GM12892 (cell line): ENCODE data around the gene PLSCR3.

Source experiments
- DNase-seq: peaks from one replicate; pipeline ENCODE4 v3.0.0; 2011; ENCODE audit not compliant: insufficient read length
- FAIRE-seq: peaks from 2 replicates; lab custom pipeline; 2011; peaks lifted over from hg19 to GRCh38; lab: Jason Lieb, UNC
- POLR2A ChIP-seq: IDR thresholded peaks from 2 replicates; pipeline ENCODE4 v1.6.1; 2011; ENCODE audit warnings: low read depth, low read length, control low read depth
- POLR2AphosphoS5 ChIP-seq: IDR thresholded peaks from 2 replicates; pipeline ENCODE4 v1.6.1; 2011; ENCODE audit warnings: low read depth, low read length, control low read depth
- TAF1 ChIP-seq: IDR thresholded peaks from 2 replicates; pipeline ENCODE4 v1.6.1; 2011; ENCODE audit warnings: low read depth, mild to moderate bottlenecking, control low read depth, low read length, borderline replicate concordance

PLSCR3 gene

GRCh38 chr17:7347630-7348477, 46.5 kb downstream of the PLSCR3 start:
- TF ChIP-seq POLR2A: 0 out of 2 replicates have a peak, but pooled peaks have one; percentile 5
- no peak for TF ChIP-seq TAF1
- DNase-seq (no peak), FAIRE-seq (no peak)

- DNase-seq (no peak), FAIRE-seq (no peak)
- TF ChIP-seq POLR2A: no peak
- no peak for TF ChIP-seq TAF1
- no peak for TF ChIP-seq POLR2AphosphoS5
Observed at GRCh38 chr17:7346761-7347614, 47.3 kb downstream of the PLSCR3 start.

DNA sequence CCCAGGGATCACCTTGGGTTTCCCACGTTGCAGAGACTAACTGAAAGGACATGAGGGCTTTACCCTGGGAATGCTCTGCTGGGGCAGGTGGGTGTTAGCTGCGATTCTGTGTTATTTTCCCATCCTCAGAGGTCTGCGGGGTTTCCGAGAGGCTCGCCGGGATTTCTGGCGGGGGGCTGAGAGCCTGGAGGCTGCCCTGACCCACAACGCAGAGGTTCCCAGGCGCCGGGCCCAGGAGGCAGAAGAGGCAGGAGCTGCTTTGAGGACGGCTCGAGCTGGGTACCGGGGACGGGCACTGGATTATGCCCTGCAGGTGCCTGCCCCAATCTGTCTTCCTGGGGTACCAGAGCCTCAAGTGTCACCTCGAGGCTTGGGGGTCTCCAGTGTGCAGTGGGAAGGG, 51.1 kb downstream of the PLSCR3 start:
- no peak for DNase-seq
- FAIRE-seq: no peak
- TF ChIP-seq TAF1 (no peak), POLR2A (no peak), POLR2AphosphoS5 (no peak)

- DNase-seq: no peak
- TF ChIP-seq POLR2A: no peak
- no peak for TF ChIP-seq TAF1
- no peak for TF ChIP-seq POLR2AphosphoS5
- FAIRE-seq: no peak
Observed at GRCh38 chr17:7341842-7342241, 52.5 kb downstream of the PLSCR3 start.

GRCh38 chr17:7340179-7340578, 54.1 kb downstream of the PLSCR3 start:
- no peak for FAIRE-seq
- TF ChIP-seq POLR2AphosphoS5: no peak
- no peak for TF ChIP-seq POLR2A
- TF ChIP-seq TAF1: no peak
- DNase-seq: no peak
